Lower leg skin (tissue), 4 donors: Measurements from ENCODE around the gene ACR. TPM values are rescaled to one million over a fixed set of nuclear protein-coding genes. Genes with fewer than 3 reads are reported as not detected.

ENCODE experiments used
- DNase-seq, 2 donors: peaks; one replicate each; pipeline ENCODE4 v3.0.0-alpha.2; 2019; ENCODE audit warnings: low spot score in 2 of 2
- H3K4me3 ChIP-seq: fragments of 200-600 bp; sonication (generic); 2 replicates; pipeline ENCODE4 v1.5.1; 2017; ENCODE audit warnings: mild to moderate bottlenecking, low read depth; ENCODE audit not compliant: poor library complexity, severe bottlenecking
- POLR2A ChIP-seq, 2 donors: fragments of 450-650 bp; IDR thresholded peaks; one replicate each; pipeline ENCODE4 v1.6.1; 2016 to 2017; ENCODE audit warnings: antibody characterized with exemption in 2 of 2, mild to moderate bottlenecking in 1 of 2, moderate library complexity in 1 of 2
- WGBS, 2 donors: methylation state at CpG; one replicate each; pipeline ENCODE4 v1.1.5; 2018; 5-methylcytosine and 5-hydroxymethylcytosine counted together
- intact Hi-C: fragments of 100-400 bp; cut with DNase I; formaldehyde crosslinking; loops from one replicate; pipeline ENCODE4 v1.15.0; 2023; ENCODE audit warnings: low total_unique reads
- total RNA-seq, 4 donors: library from RNA; depleted of rRNA; stranded (reverse); fragments of >200 nt; gene quantifications; one replicate each; pipeline ENCODE4 v1.1.0, GENCODE V29; 2016
- TF ChIP-seq, protein P1 (sequence below), 3 donors: fragments of 450-650 bp; IDR thresholded peaks; one replicate each; pipeline ENCODE4 v1.5.1; 2016; ENCODE audit warnings: antibody characterized with exemption in 3 of 3, mild to moderate bottlenecking in 3 of 3, moderate library complexity in 2 of 3

The ACR gene
- total RNA-seq, 4 donors from 2014 or later: 0.65 to 0.97 TPM; not detected in 2

DNA sequence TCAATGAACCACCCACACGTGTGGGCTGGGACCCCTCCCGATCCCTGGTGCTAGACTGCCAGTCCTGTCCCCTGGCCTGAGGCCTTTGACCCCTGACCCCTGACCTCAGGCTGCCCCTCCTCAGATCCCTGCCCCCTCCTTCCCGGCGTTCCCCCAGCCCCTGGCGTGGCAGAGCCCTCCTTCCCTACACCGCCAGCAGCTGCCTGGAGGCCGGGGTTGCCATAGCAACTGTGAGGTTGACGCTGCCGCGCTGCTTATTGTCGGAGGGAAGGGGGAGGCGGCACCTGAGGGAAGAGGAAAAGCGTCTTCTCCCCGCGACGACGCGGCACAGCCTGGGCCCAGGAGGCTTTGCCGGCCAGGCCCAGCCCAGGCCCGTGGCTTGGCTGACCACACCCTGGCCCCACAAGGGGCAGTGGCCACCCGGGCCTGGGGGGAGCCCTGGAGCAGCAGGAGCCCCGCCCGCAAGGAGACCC is 32.7 kb upstream of the ACR start:
- no peak for TF ChIP-seq POLR2A (IDR thresholded peaks at IDR 0.05)
- TF ChIP-seq, protein P1, sequence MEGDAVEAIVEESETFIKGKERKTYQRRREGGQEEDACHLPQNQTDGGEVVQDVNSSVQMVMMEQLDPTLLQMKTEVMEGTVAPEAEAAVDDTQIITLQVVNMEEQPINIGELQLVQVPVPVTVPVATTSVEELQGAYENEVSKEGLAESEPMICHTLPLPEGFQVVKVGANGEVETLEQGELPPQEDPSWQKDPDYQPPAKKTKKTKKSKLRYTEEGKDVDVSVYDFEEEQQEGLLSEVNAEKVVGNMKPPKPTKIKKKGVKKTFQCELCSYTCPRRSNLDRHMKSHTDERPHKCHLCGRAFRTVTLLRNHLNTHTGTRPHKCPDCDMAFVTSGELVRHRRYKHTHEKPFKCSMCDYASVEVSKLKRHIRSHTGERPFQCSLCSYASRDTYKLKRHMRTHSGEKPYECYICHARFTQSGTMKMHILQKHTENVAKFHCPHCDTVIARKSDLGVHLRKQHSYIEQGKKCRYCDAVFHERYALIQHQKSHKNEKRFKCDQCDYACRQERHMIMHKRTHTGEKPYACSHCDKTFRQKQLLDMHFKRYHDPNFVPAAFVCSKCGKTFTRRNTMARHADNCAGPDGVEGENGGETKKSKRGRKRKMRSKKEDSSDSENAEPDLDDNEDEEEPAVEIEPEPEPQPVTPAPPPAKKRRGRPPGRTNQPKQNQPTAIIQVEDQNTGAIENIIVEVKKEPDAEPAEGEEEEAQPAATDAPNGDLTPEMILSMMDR (IDR thresholded peaks at IDR 0.05): no peak
- no peak for DNase-seq
- 38 to 61% methylated on average over 11 to 20 of the region's 23 CpGs for WGBS, 2 donors
- H3K4me3 ChIP-seq: no peak overlapping the region
- intact Hi-C loops: no loop called here

DNA sequence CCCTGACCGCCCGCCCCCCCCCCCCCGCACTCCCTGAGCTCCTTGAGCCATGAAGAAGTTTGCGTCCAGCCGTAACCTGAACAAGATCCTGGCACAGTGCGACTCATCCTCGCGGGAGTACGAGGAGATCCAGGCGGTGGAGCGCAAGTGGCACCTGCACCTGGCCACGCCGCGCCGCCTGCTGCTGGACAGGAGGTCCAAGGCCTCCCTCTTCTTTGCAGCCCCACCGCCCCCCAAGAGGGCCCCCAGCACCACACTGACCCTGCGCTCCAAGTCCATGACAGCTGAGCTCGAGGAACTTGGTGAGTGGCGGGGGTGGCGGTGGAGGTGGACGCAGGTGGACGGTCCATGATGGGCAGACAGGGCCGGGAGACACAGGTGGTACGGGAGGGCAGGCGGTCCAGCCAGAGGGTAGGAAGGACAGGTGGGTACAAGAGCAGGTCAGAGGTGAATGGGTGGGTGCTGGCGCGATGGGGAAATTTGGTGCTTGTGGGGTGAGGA is 32.1 kb upstream of the ACR start:
- TF ChIP-seq, protein P1 (IDR thresholded peaks at IDR 0.05): no peak
- TF ChIP-seq POLR2A (IDR thresholded peaks at IDR 0.05): no peak
- DNase-seq: no peak
- 97 to 98% methylated on average over 18 to 24 of the region's 27 CpGs for WGBS, 2 donors
- H3K4me3 ChIP-seq: no peak overlapping the region
- intact Hi-C loops: no loop called here

DNA sequence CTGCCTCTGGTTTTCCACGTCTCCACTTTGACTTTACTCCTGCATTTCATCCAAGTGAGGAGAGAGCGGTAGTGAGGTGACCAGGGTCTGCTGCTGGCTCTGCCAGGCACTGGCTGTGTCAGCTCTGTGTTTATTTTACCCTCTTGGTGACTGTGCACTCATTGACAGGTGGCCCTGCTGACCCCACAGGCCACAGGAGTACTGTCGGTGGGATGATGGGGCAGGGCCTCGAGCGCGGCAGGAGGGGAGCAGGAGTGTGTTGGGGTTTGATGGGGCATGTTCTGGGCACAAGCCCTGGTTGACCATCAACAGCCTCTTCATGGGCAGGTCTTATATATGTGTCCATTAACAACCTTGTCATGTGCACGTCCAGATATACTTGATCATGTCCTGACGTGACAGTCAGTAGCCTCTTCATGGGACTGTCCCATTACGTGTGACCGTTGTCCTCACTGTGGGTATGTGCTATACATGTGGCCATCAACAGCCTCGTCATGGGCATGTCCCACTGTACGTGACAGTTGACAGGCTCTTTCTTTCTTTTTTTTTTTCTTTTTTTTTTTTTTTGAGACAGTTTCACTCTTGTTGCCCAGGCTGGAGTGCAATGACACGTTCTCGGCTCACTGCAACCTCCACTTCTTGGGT is 31.4 kb upstream of the ACR start:
- H3K4me3 ChIP-seq: no peak overlapping the region
- DNase-seq: no peak
- no peak for TF ChIP-seq POLR2A (IDR thresholded peaks at IDR 0.05)
- TF ChIP-seq, protein P1 (IDR thresholded peaks at IDR 0.05): no peak
- intact Hi-C loops: no loop called here
- 93 to 94% methylated on average over 14 of the region's 14 CpGs for WGBS, 2 donors

DNA sequence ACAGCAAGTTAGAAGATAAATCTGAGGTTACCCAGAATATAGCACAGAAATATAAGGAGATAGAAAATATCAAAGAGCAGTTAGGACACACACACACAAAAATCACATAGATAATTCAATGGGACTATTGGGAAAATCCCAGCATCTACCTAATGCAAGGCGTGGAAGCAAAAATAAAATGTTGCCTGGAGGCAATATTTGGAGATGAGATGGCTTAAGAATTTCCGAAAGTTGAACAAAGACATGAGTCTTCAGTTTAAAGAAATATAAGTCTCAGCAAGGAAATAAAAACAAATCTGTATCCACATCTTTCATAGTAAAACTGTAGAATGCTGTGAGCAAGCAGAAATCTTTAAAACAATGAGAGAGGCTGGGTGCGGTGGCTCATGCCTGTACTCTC is 29.5 kb upstream of the ACR start:
- no peak for DNase-seq
- 70 to 79% methylated on average over 3 of the region's 3 CpGs for WGBS, 2 donors
- intact Hi-C loops: no loop called here
- TF ChIP-seq, protein P1 (IDR thresholded peaks at IDR 0.05): no peak
- no peak for TF ChIP-seq POLR2A (IDR thresholded peaks at IDR 0.05)
- H3K4me3 ChIP-seq: no peak overlapping the region

DNA sequence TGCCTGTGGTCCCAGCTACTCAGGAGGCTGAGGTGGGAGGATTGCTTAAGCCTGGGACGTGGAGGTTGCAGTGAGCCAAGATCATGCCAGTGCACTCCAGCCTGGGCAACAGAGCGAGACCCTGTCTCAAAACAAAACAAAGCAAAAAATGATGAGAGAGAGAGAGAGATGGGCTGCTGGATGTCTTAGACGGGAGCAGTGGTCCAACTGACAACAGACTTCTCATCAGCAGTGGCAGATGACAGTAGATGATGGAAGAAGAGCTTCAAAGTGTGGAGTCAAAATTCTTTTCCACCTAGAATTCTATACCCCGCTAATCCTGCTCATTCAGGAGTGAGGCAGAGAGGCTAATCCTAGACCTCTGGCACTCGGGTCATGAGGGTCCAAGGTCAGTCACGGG is 29.0 kb upstream of the ACR start:
- no peak for DNase-seq
- intact Hi-C loops: no loop called here
- no peak overlapping the region for H3K4me3 ChIP-seq
- 93 to 94% methylated on average over 6 of the region's 6 CpGs for WGBS, 2 donors
- TF ChIP-seq POLR2A (IDR thresholded peaks at IDR 0.05): no peak
- TF ChIP-seq, protein P1 (IDR thresholded peaks at IDR 0.05): no peak

DNA sequence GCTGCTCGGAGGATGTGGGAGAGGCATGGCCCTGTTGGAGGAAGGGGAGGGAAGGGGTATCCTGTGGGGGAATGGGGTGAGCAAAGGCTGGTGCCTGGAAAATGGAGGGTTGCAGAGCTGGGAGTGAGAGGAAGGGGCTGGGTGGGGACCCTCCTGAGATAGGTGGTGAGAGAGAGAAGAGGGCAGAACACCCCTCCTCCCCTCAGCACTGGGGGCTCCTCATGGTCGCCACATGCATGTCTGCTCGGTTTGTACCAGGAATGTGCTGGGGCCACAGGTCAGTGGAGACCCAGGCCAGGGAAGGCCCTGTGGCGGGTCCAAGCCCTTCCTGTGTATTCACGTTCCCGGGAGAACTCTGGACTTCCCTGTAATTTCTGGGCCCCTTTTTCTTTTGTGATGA is 27.8 kb upstream of the ACR start:
- TF ChIP-seq, protein P1 (IDR thresholded peaks at IDR 0.05): no peak
- no peak for TF ChIP-seq POLR2A (IDR thresholded peaks at IDR 0.05)
- intact Hi-C loops: no loop called here
- no peak overlapping the region for H3K4me3 ChIP-seq
- 72 to 86% methylated on average over 6 of the region's 6 CpGs for WGBS, 2 donors
- no peak for DNase-seq
